Mammary epithelial cell (primary cell): ENCODE results near the gene PCK2.

Experiments used
- EZH2 ChIP-seq: IDR thresholded peaks from 2 replicates; pipeline ENCODE4 v1.6.1; 2012; ENCODE audit warnings: low read length, inconsistent platforms, borderline replicate concordance
- TF ChIP-seq, protein P1 (sequence below), 2 donors: IDR thresholded peaks in 1 of 2; conservative IDR thresholded peaks in 1 of 2; 2 replicates each; pipeline ENCODE4 v1.5.1; 2011 to 2012; ENCODE audit warnings: inconsistent platforms in 2 of 2, low read length in 2 of 2, mild to moderate bottlenecking in 2 of 2, control low read depth in 1 of 2, low read depth in 1 of 2; ENCODE audit not compliant: insufficient read depth in 1 of 2; ENCODE audit errors: extremely low read depth in 1 of 2

DNA sequence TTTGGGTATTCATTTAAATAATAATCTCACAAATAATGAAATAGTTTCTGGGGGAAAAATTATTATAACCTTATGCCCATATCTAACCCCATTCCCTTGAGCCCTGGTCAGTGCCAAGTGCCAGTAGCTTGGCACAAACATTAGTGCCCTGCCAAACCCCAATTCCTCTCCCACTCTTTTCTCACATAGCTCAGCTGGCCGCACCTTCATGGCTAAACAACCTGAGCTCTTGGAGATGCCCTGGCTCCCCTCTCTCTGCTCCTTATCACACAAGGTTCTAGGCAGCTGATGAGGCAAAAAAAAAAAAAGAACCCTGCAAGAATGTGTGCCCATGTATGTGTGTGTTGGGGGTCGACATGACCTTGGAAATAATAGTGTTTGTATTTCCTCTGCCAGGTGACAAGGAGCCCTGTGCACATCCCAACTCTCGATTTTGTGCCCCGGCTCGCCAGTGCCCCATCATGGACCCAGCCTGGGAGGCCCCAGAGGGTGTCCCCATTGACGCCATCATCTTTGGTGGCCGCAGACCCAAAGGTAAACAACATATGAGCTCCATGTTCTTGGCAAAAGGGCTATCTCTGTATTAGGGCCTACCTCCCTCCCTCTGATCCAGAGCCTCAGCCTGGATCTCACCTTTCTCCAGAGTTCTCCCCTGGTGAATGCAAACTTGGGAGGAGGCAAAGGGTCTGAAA lies 8.4 kb downstream of the PCK2 start:
- TF ChIP-seq EZH2: no peak
- TF ChIP-seq, protein P1, sequence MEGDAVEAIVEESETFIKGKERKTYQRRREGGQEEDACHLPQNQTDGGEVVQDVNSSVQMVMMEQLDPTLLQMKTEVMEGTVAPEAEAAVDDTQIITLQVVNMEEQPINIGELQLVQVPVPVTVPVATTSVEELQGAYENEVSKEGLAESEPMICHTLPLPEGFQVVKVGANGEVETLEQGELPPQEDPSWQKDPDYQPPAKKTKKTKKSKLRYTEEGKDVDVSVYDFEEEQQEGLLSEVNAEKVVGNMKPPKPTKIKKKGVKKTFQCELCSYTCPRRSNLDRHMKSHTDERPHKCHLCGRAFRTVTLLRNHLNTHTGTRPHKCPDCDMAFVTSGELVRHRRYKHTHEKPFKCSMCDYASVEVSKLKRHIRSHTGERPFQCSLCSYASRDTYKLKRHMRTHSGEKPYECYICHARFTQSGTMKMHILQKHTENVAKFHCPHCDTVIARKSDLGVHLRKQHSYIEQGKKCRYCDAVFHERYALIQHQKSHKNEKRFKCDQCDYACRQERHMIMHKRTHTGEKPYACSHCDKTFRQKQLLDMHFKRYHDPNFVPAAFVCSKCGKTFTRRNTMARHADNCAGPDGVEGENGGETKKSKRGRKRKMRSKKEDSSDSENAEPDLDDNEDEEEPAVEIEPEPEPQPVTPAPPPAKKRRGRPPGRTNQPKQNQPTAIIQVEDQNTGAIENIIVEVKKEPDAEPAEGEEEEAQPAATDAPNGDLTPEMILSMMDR (conservative IDR thresholded peaks at IDR 0.05 in 1 of 2, IDR thresholded peaks at IDR 0.05 in 1 of 2; ENCODE audit: extremely low read depth in 1 of 2, insufficient read depth in 1 of 2, low read depth in 1 of 2, low read length in 2 of 2): no peak
